HEK293 (cell line): ENCODE measurements around the gene ENO4.

Source experiments
- CTCF ChIP-seq: fragments of 450-650 bp; formaldehyde crosslinking; IDR thresholded peaks from 2 replicates; pipeline ENCODE4 v1.5.1; 2016; ENCODE audit warnings: missing biosample characterization, missing genetic modification characterization
- PATZ1 ChIP-seq: fragments of 450-650 bp; formaldehyde crosslinking; IDR thresholded peaks from 2 replicates; pipeline ENCODE4 v1.5.1; 2016; ENCODE audit warnings: missing biosample characterization, missing genetic modification characterization
- TRIM28 ChIP-seq: IDR thresholded peaks from 2 replicates; pipeline ENCODE4 v1.6.1; 2011; ENCODE audit warnings: low read length, control low read depth, borderline replicate concordance
- ZNF394 ChIP-seq: fragments of 450-650 bp; formaldehyde crosslinking; IDR thresholded peaks from 2 replicates; pipeline ENCODE4 v1.5.1; 2016; ENCODE audit warnings: missing biosample characterization, missing genetic modification characterization, mild to moderate bottlenecking, moderate library complexity, borderline replicate concordance

- TF ChIP-seq TRIM28, result no peak
- no peak for TF ChIP-seq CTCF
- TF ChIP-seq ZNF394 (tag by site-specific recombination), result no peak
- TF ChIP-seq PATZ1 (tag by site-specific recombination), result no peak
These were observed 62.9 kb downstream of the ENO4 start for GRCh38 chr10:116912162-116912561.
